Glomerular endothelial cell (primary cell): ENCODE measurements around the gene OR52W1. TPM values are rescaled to one million over a fixed set of nuclear protein-coding genes. Genes with fewer than 3 reads are reported as not detected.
A peak's percentile ranks its signal among the peaks of the same experiment; 100 is the strongest.
"Not testable (repeated sequence)": the region's sequence is repeated elsewhere in the genome, so short reads cannot be mapped to it uniquely, and the experiment has no call there.

Source experiments
- DNase-seq: peaks from one replicate; pipeline ENCODE4 v3.0.0-alpha.2; 2011; ENCODE audit warnings: low read depth, low spot score; ENCODE audit errors: extremely low read depth
- total RNA-seq: library from RNA; depleted of rRNA; stranded (reverse); fragments of >200 nt; gene quantifications from 2 replicates; pipeline ENCODE4 v1.2.3, GENCODE V29; 2015

The OR52W1 gene
- total RNA-seq, 1 donor from 2014 or later = not detected

DNA sequence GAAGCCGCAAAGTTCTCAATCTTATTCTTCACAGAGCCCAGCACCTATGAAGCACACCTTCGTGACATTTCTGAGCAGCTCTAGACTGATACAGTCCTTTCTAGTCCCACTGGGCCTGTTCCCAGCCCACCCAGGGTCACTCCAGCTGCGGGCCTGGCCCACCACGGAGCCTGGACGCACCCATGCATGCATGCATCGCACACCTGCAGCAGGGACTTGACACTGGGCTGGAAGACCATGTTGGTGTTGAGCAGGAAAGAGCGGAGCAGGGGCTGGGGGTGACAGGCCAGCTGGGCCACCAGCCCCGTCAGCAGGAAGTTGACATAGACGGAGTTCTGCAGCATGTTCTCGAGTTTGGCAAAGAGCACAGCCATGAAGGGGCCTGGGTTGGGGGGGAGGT lies 15.5 kb downstream of the OR52W1 start:
- DNase-seq = no peak

DNA sequence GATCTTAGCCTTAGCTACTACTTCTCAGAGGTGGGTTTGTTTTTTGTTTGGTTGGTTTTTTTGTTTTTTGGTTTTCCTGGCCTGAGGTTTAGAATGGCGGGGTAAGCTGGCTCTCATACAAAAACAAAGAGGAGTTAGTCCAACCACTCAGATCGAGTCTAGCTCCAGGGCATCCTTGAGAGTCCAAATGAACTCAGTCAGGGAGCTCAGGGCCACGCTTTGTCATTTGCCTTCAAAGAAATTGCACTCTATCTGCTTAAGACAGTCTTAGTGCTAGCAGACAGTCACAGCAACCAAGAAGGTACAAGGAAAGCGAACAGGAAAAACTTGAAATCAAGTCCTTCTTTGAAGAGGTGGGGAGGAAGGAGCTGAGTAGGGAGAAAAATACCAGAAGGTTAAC lies 17.5 kb downstream of the OR52W1 start:
- no peak for DNase-seq

DNA sequence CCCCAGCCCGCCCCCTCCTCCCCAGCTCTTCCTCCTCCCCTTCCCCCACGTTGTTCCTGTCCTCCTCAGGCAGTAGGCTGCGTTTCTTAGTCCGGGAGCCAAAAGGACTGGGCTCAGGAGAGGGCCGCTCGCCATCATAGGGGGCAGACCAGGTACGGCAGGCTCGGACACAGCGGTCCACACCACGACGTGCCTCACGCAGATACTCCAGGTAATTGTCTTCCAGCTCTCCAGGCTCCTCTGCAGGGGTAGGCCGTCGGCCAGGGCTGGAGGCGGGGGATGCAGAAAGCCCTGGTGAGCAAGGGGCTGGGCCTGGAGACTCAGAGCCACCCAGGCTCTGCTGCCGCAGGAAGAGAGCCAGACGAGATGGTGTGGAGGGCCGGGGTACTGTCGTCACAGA lies 18.7 kb downstream of the OR52W1 start:
- DNase-seq = no peak

DNA sequence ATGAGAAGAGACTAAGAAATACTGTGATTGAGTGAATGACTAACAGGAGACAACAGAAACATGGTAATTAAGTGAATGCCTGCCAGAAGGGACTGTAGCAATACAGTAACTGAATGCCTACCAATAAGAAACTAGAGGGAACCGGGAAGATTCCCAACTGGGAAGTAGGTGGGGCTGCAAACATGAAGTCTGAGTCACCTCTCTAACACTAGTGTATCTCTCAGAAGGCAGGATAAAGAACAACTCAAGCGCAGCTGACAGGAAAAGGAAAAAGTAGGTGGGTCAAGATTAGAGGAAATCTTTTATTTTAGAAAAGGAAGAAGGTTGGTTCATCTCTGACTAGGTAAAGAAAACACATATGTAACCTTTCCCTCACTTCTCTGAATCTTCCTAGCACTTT lies 20.3 kb downstream of the OR52W1 start:
- no peak for DNase-seq

DNA sequence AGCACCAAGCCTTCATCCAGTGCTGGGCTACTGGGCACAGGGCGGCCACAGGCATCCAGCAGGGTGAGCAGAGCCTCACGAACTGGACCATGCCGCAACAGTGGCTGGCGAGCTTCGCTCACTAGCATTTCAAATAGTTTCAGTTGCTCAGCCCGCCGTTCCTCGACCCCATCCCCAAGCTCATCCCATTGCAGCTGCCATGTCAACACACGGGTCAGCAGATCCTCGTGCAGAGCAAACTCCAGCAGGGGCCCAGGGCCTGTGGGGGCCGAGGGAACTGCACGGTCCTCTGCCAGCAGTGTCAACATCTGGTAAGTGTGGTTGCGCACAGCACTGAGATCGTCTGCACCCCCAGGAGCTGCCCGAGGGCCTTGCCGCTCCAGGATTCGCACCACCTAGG lies 24.8 kb downstream of the OR52W1 start:
- no peak for DNase-seq

DNA sequence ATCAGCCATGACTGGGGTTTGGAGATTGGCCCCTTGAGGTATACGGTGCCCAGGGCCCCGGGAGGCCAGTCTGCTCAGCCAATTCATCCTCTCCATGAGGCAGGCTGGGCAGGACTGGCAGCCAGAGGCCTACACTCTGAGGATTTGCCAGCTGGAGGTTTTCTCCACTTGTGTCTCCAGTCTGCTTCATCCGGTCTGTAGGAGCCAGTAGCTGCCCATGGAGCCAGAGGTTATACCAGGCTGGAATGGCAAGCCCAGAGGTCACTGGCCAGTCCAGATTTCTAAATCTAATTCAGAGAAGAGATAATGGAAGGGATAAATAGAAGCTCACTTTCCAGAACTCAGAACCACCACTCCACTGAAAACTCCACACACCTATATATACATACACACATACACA lies 25.4 kb downstream of the OR52W1 start:
- DNase-seq = no peak

DNA sequence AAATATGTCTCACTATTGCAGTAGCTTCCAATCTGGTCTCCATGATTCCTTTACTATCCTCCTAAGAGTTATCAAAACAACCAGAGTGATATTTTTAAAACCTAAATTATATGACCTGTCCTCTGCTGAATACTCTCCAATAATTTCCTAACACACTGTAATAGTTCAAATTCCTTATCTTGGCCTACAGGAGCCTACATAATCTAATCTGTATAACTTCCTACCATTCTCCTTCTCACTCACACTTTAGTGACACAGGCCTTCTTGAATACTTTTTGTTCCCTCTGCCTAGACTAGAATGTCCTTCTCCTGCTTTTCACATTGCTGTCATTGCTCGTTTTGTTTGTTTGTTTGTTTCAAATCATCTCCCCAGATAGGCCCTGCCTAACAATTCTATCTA lies 26.0 kb downstream of the OR52W1 start:
- DNase-seq = no peak

DNA sequence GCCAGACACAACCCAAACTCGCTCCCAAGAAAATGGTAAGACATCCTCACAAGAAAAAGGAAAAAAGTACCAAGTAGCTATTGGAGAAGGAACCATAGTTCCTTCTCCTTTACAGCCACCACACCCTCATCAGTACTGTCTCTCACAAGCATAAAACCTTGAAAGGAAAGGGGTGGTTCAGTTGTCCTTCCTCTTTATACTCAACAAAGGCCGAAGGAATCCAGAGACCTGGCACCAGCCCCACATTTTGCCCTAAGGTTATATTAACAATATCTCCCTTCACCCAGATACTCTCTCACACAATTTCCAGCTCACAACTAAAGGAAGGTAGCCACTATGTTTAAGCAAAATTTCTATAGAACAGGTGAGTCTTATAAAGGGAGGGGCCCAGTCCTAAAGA lies 26.9 kb downstream of the OR52W1 start:
- no peak for DNase-seq

DNA sequence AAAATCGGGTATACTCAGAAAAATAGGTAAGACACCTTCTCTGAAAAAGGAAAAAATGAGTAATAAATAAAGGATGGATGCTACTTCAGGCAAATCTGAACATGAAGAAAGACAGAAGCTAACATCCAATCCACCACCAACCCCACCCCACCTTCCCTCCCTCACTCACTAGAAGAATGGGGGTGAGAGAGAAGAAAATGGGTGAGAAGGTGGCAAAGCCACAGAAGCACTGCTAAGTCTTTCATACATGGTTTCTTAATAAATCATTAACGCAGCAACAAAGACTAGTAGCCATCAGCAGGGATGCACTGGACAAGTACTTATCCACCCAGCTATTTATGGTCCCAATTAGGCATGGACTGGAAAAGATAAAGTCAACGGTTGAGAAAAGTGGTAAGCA lies 29.5 kb downstream of the OR52W1 start:
- no peak for DNase-seq

DNA sequence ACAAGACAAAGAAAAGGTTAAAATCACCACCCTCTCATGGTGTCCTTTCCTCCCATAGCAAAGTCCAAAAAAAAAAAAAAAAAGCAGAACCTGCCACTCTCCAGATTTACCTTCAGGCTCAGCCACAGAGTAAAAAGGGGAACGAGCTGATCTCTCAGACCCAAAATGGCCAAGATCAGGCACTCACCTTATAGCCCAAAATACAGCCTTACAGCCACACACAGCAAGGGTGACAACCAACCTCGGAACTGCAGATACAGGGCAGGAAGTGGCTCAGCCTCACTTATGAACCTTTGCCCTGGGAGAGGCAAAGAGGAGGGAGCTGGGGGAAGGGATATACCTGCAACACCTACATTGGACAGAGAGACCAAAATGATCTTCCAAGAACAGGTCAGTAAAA lies 30.9 kb downstream of the OR52W1 start:
- DNase-seq = no peak

DNA sequence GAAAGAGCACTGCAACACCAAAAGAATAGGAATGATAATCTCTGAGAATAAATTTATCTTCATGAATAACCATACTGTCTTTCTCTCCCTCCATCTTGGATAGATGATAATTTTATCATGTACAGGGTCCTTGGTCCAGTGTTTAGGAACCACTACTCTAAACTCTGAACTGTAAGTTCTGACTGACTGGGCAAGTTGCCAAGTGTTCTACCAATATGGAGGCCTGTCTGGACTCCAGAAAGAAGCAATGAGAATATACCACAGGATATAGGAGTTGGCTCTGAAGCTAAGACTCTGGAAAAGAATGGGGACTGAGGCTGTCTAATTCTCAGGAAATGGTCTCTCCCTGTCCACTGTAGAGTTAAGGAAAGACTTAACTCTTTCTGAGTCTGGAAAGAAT lies 33.9 kb downstream of the OR52W1 start:
- DNase-seq = no peak

DNA sequence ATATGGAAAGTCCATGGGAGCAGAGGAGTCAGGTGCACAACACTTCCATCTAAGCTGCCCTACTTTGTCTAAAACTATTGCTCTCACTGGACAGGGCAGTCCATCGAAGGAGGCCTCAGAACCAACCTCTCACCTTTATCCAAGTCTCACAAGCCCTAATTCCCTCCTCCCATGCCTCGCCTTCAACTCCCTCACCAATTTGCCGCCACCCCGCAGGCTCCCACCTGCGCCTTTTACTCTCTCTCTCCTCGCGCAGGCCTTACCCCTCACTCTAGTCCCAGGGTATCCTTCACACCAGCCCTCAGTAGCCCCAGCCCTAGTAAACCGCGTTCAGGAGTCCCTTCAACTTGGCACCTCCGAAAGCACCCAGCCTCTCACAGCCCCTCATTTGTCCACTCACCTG lies 35.0 kb downstream of the OR52W1 start:
- no peak for DNase-seq

DNA sequence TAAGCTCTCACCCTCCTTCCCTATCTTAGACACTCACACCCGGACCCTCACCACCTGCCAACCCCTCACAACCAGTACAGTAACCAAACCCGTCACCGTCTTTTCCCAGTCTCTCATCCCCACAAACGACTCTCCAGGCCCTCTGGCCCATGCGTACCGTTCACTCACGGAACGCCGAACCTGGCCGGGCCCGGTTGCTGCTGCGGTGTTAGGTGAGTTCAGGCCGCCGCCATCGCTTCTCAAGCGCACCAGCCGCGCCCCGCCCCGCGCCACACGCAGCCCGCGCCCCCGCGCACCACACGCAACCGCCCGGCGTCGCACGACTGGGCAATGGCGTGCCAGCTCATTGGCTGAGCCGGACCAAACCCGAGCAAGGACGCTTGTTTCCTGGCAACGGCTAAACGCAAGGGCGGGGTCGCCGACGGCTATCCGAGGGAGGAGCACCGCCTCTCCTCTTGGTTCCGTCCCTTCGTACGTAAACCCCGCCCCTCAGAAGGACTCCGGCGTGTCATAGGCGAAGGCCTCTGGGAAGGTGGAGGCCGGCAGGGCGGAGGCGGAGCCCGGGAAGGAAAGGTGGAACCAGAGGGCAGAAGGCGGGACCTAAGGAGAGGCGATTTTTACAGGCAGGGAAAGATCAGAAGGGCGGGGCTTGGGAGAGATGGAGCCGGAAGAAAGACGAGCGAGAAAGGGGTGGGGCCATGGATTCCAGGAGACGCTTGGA lies 35.5 kb downstream of the OR52W1 start, which contains the start of gene FHIP1B:
TSS of gene FHIP1B (minus strand) at position 250 of the 721 bp plus-strand sequence. CDS start 10,120 bp downstream, outside the sequence.
- peak; percentile 95 for DNase-seq

DNA sequence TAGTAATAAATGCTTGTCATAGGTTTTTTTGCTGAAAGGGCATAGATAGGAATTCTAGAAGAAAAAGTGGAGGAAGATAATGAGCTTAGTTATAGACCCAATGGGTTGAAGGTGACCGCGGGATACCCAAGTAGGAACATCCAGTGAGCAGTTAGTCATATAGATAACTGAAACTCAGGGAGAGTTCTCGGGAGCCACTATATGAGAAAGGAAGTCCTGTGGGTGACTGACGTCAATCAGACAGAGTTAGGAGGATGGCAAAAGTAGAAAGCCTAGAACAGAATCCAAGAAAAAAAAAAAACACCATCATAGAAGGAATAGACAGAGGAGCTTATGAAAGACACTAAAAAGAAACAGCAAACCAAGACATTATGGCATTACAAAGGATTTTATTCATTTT lies 38.2 kb downstream of the OR52W1 start:
- DNase-seq = no peak

DNA sequence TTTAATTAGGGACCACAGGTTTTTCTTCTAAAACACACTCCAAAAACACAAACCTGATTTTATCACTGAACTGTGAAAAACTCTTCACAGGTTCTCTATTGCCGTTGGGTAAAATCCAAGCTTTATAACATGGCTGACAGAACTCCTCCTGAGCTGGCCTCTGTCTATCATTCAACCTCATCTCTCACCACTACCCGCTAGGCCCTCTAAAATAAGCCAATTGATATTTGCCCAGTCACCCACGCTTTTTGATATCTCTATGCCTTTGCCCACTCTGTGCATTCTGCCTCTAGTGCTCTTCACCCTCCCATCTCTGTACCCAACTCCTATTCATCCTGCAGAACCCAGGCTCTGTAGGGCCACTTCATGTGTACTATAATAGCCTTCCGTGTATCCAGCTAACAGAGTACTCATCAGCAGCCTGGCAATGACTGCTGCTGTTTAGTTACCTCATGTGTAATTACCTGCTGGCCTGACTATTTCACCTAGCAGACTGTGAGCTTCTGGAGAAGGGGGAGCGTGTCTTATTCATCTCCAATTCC lies 38.8 kb downstream of the OR52W1 start:
- no peak for DNase-seq

DNA sequence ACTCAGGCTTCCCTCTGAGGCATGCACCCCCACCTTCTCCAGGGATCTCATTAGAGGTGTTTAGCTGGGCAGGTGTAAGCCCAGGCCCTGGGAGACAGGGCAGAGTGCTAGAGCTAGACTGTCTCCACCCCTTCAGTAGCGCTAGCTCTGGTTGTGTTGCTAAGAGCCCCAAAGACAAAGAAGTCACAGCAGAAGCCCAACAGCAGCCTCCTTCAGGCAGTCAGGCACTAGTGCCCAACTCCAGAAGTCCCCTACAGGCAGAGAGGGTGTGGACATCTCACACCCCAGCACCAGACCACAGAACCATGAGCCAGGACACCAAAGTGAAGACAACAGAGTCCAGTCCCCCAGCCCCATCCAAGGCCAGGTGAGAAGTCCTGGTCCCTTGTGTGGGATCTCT lies 39.9 kb downstream of the OR52W1 start, which contains the start of gene CNGA4:
TSS of gene CNGA4 (plus strand) at position 188 of the 400 bp plus-strand sequence. CDS start at position 306, 118 bp downstream.
- no peak for DNase-seq

DNA sequence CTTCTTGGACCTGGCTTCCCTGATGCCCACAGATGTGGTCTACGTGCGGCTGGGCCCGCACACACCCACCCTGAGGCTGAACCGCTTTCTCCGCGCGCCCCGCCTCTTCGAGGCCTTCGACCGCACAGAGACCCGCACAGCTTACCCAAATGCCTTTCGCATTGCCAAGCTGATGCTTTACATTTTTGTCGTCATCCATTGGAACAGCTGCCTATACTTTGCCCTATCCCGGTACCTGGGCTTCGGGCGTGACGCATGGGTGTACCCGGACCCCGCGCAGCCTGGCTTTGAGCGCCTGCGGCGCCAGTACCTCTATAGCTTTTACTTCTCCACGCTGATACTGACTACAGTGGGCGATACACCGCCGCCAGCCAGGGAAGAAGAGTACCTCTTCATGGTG lies 41.1 kb downstream of the OR52W1 start:
- no peak for DNase-seq

DNA sequence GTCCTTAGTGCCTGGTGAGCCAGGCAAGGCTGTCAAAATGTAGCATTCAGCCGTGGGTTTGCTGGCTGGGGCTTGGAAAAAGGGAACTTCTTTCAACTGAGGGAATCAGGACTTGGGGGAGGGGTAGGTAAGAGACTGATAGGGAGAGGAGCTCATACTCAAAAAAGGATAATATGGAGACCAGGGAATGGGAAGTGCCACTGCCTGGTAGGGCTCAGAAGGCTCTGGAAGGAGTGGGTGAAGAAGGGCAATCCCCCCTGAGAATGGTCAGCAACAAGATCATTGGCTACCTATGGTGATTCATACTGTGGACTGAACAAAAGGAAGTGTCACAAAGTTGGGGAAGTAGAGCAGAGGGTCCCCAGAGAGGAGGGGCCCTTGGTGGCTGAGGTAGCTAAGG lies 41.8 kb downstream of the OR52W1 start:
- no peak for DNase-seq

DNA sequence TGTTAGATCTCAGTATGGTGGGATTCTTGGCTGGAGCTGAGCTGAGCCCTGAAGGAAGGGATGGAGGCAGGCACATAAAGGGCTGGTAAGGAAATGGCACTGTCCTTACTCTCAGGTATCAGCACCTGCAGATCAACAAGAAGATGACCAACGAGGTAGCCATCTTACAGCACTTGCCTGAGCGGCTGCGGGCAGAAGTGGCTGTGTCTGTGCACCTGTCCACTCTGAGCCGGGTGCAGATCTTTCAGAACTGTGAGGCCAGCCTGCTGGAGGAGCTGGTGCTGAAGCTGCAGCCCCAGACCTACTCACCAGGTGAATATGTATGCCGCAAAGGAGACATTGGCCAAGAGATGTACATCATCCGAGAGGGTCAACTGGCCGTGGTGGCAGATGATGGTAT lies 42.3 kb downstream of the OR52W1 start:
- DNase-seq = no peak

DNA sequence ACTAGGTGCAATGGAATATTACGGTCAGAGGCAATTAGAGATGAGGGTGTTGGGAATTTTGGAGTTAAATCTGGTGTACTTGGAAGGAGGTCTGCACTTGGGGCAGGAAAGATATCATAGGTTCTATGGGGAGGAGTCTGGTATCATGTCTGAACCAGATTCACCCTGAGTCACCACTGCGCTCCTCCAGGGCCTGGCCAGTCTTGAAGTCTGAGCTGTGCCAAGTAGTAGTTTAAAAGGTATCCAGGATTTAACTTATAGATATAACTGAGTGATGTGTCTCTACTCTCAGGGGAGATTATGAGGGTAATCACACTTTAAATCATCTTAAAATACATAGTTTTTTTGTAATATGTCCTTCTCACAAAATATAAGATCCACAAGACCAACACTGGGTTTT lies 46.5 kb downstream of the OR52W1 start:
- DNase-seq = no peak

DNA sequence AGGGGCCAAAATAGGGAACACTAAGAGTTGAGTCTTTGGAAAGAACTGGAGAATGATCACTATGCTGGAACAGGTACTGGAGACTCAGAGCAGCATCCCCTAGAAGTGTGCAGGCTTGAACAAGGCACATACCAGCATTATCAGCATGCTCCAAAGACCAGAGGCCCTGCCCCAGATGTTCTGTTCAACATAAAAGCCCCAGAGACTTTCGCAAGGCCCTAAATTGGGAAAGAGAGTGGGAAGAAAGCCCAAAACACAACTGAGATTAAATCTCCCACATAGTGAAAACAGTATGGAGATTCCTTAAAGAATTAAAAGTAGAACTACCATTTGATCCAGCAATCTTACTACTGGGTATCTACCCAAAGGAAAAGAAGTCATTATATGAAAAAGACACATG lies 49.2 kb downstream of the OR52W1 start:
- DNase-seq = no peak

DNA sequence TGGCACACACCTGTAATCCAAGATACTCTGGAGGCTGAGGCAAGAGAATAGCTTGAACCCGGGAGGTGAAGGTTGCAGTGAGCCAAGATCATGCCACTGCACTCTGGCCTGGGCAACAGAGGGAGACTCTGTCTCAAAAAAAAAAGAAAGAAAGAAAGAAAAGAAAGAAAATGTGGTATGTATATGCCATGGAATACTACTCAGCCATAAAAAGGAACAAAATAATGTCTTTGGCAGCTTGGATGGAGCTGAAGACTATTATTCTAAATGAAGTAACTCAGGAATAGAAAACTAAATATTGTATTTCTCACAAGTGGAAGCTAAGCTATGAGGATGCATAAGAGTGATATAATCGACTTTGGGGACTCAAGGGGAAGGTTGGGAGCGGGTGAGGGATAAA lies 49.9 kb downstream of the OR52W1 start:
- not testable (repeated sequence) for DNase-seq
